Measurements from ENCODE around the gene LAMA1.

DNA sequence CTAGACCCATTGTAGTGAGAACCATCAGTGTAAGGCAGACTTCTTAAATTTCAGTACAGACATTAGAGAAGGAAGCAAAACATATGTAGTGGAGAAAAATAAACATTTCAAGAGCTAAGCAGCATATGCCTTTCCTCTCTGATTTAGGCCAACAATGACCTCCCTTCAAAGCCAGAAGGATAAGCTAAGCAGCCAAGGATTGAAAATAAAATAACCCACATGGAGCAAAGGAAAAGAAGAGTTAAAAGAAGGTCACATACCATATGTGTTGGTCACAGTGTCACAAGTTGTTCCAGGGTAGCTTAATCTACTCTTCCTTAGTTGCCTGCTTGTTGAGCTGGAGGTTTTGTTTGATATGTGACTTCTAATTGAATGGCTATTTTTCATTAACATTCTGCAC, 15.6 kb upstream of the LAMA1 start:
- TF ChIP-seq EZH2 (IDR thresholded peaks at IDR 0.05; ENCODE audit: borderline replicate concordance, low read depth, low read length, severe bottlenecking) (no peak), POLR2A (IDR thresholded peaks at IDR 0.05; ENCODE audit: low read depth, low read length) (no peak), POLR2AphosphoS5 (IDR thresholded peaks at IDR 0.05; ENCODE audit: insufficient read depth, low read depth, low read length) (no peak)
- TF ChIP-seq, protein P1, sequence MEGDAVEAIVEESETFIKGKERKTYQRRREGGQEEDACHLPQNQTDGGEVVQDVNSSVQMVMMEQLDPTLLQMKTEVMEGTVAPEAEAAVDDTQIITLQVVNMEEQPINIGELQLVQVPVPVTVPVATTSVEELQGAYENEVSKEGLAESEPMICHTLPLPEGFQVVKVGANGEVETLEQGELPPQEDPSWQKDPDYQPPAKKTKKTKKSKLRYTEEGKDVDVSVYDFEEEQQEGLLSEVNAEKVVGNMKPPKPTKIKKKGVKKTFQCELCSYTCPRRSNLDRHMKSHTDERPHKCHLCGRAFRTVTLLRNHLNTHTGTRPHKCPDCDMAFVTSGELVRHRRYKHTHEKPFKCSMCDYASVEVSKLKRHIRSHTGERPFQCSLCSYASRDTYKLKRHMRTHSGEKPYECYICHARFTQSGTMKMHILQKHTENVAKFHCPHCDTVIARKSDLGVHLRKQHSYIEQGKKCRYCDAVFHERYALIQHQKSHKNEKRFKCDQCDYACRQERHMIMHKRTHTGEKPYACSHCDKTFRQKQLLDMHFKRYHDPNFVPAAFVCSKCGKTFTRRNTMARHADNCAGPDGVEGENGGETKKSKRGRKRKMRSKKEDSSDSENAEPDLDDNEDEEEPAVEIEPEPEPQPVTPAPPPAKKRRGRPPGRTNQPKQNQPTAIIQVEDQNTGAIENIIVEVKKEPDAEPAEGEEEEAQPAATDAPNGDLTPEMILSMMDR (IDR thresholded peaks at IDR 0.05; ENCODE audit: extremely low read depth in 1 of 2, insufficient read depth in 1 of 2, low read depth in 1 of 2, low read length in 2 of 2): no peak

Data from endothelial cell of umbilical vein (primary cell).